ENCODE measurements around the gene DISC1. TPM values are rescaled to one million over a fixed set of nuclear protein-coding genes. Genes with fewer than 3 reads are reported as not detected.
A peak's percentile ranks its signal among the peaks of the same experiment; 100 is the strongest.

DISC1 gene
- total and polyA plus RNA-seq, 2 experiments from 2014 or later = 6.5 to 11.5 TPM

GRCh38 chr1:231871878-231872277 lies 245.3 kb downstream of the DISC1 start:
- H3K4me3 ChIP-seq = no peak overlapping the region
- TF ChIP-seq CTCF (IDR thresholded peaks at IDR 0.05; ENCODE audit: low read depth, low read length) = no peak
- H3K27me3 ChIP-seq = no peaks in the 10 kb centered on the region
- H3K9me3 ChIP-seq (ENCODE audit: low read depth) = no peaks in the 10 kb centered on the region
- DNase-seq (ENCODE audit: low read depth in 1 of 2, low spot score in 1 of 2) = no peak
- no peaks in the 10 kb centered on the region for H3K36me3 ChIP-seq
- no peak overlapping the region for H3K27ac ChIP-seq
- H3K4me1 ChIP-seq (ENCODE audit: low read depth) = peaks cover 14% of the 10 kb centered on the region

- DNase-seq (ENCODE audit: low read depth in 1 of 2, low spot score in 1 of 2) = peak in 1 of 2 donors; percentile 76
- H3K9me3 ChIP-seq (ENCODE audit: low read depth) = no peaks in the 10 kb centered on the region
- no peaks in the 10 kb centered on the region for H3K27me3 ChIP-seq
- H3K4me1 ChIP-seq (ENCODE audit: low read depth) = peaks cover 8% of the 10 kb centered on the region
- H3K36me3 ChIP-seq = no peaks in the 10 kb centered on the region
- no peak overlapping the region for H3K27ac ChIP-seq
- no peak overlapping the region for H3K4me3 ChIP-seq
- no peak for TF ChIP-seq CTCF (IDR thresholded peaks at IDR 0.05; ENCODE audit: low read depth, low read length)
Observed at GRCh38 chr1:231872461-231872910, 245.9 kb downstream of the DISC1 start.

DNA sequence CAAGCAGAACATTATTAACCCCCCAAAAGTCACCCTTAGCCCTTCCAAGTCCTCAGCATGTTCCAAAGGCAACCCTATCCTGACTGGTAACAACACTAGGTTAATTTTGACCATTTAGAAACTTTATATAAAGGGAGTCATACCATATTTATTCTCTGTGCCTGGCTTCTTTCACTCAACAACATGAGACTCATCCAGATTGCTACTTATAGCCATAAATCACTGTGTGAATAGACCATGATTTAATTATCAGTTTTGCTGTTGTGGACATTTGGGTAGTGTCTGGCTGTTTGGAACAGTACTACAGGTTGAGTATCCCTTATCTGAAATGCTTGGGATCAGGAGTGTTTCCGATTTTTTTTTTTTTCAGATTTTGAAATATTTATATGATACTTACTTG lies 252.1 kb downstream of the DISC1 start:
- H3K36me3 ChIP-seq = no peaks in the 10 kb centered on the region
- no peak for DNase-seq (ENCODE audit: low read depth in 1 of 2, low spot score in 1 of 2)
- no peak overlapping the region for H3K4me3 ChIP-seq
- H3K9me3 ChIP-seq (ENCODE audit: low read depth) = no peaks in the 10 kb centered on the region
- H3K4me1 ChIP-seq (ENCODE audit: low read depth) = no peaks in the 10 kb centered on the region
- no peak for TF ChIP-seq CTCF (IDR thresholded peaks at IDR 0.05; ENCODE audit: low read depth, low read length)
- H3K27ac ChIP-seq = no peak overlapping the region
- no peaks in the 10 kb centered on the region for H3K27me3 ChIP-seq

- H3K27ac ChIP-seq = no peak overlapping the region
Observed at GRCh38 chr1:231879296-231879695, 252.7 kb downstream of the DISC1 start.

GRCh38 chr1:231882333-231882732 lies 255.7 kb downstream of the DISC1 start:
- no peak overlapping the region for H3K4me3 ChIP-seq
- H3K27ac ChIP-seq = no peak overlapping the region
- H3K36me3 ChIP-seq = no peaks in the 10 kb centered on the region
- DNase-seq (ENCODE audit: low read depth in 1 of 2, low spot score in 1 of 2) = no peak
- H3K27me3 ChIP-seq = no peaks in the 10 kb centered on the region
- no peak for TF ChIP-seq CTCF (IDR thresholded peaks at IDR 0.05; ENCODE audit: low read depth, low read length)
- H3K4me1 ChIP-seq (ENCODE audit: low read depth) = no peaks in the 10 kb centered on the region
- no peaks in the 10 kb centered on the region for H3K9me3 ChIP-seq (ENCODE audit: low read depth)

More at GRCh38 chr1:231879296-231879695, 252.7 kb downstream of the DISC1 start:
- no peaks in the 10 kb centered on the region for H3K27me3 ChIP-seq
- H3K4me3 ChIP-seq = no peak overlapping the region
- no peaks in the 10 kb centered on the region for H3K4me1 ChIP-seq (ENCODE audit: low read depth)
- no peak for DNase-seq (ENCODE audit: low read depth in 1 of 2, low spot score in 1 of 2)
- TF ChIP-seq CTCF (IDR thresholded peaks at IDR 0.05; ENCODE audit: low read depth, low read length) = no peak
- no peaks in the 10 kb centered on the region for H3K9me3 ChIP-seq (ENCODE audit: low read depth)
- H3K36me3 ChIP-seq = no peaks in the 10 kb centered on the region

- H3K4me1 ChIP-seq (ENCODE audit: low read depth) = no peaks in the 10 kb centered on the region
- no peaks in the 10 kb centered on the region for H3K27me3 ChIP-seq
- no peak for TF ChIP-seq CTCF (IDR thresholded peaks at IDR 0.05; ENCODE audit: low read depth, low read length)
- no peak overlapping the region for H3K27ac ChIP-seq
- H3K4me3 ChIP-seq = no peak overlapping the region
- no peaks in the 10 kb centered on the region for H3K36me3 ChIP-seq
- H3K9me3 ChIP-seq (ENCODE audit: low read depth) = no peaks in the 10 kb centered on the region
- no peak for DNase-seq (ENCODE audit: low read depth in 1 of 2, low spot score in 1 of 2)
Observed at GRCh38 chr1:231882790-231883189, 256.2 kb downstream of the DISC1 start.
